ENCODE measurements around the gene NDUFA12.

GRCh38 chr12:94957006-94957405 is 46.5 kb downstream of the NDUFA12 start:
- TF ChIP-seq CTCF (IDR thresholded peaks at IDR 0.05; ENCODE audit: low read depth, low read length), result no peak
- no peak for TF ChIP-seq POLR2A (IDR thresholded peaks at IDR 0.05; ENCODE audit: extremely low read depth, insufficient read length)
- no peak for TF ChIP-seq MAX (IDR thresholded peaks at IDR 0.05; ENCODE audit: low read depth, low read length)
